ENCODE measurements around the gene PSTPIP1.

DNA sequence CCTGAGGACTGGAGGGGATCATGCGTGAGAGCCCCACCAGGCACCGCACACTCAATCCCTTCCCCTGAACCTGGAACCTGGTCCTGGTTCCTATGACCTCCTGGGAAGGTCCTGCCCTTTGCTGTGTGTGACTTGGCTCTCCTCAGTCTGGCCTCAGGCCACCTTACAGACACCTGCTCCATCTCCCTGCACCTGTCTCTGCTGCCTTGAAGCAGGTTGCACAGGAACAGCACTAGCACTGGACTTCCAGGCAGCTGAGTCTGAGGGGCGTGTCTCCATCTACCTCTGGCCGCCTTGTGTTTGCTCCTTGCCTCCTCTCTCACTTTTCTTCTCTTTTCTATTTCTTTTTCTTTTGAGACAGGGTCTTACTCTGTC lies 15.4 kb downstream of the PSTPIP1 start:
- TF ChIP-seq MYC (IDR thresholded peaks at IDR 0.05; ENCODE audit: insufficient read depth, insufficient read length, insufficient replicate concordance, low read length, severe bottlenecking): no peak
- no peak for TF ChIP-seq CHD2 (IDR thresholded peaks at IDR 0.05; ENCODE audit: borderline replicate concordance, low read depth, low read length)
- no peak for TF ChIP-seq CTCF (IDR thresholded peaks at IDR 0.05 in 2 of 3, conservative IDR thresholded peaks at IDR 0.05 in 1 of 3; ENCODE audit: control insufficient read depth in 2 of 3, extremely low read depth in 1 of 3, insufficient read depth in 1 of 3, low read depth in 3 of 3, low read length in 3 of 3)
- no peak for TF ChIP-seq ESRRA (IDR thresholded peaks at IDR 0.05; ENCODE audit: low read length)
- TF ChIP-seq SREBF2 (IDR thresholded peaks at IDR 0.05; ENCODE audit: low read length): no peak
- no peak for TF ChIP-seq NR2C1 (IDR thresholded peaks at IDR 0.05)
- no peak for TF ChIP-seq RCOR1 (conservative IDR thresholded peaks at IDR 0.05; ENCODE audit: low read depth, low read length)
- TF ChIP-seq, protein P1, sequence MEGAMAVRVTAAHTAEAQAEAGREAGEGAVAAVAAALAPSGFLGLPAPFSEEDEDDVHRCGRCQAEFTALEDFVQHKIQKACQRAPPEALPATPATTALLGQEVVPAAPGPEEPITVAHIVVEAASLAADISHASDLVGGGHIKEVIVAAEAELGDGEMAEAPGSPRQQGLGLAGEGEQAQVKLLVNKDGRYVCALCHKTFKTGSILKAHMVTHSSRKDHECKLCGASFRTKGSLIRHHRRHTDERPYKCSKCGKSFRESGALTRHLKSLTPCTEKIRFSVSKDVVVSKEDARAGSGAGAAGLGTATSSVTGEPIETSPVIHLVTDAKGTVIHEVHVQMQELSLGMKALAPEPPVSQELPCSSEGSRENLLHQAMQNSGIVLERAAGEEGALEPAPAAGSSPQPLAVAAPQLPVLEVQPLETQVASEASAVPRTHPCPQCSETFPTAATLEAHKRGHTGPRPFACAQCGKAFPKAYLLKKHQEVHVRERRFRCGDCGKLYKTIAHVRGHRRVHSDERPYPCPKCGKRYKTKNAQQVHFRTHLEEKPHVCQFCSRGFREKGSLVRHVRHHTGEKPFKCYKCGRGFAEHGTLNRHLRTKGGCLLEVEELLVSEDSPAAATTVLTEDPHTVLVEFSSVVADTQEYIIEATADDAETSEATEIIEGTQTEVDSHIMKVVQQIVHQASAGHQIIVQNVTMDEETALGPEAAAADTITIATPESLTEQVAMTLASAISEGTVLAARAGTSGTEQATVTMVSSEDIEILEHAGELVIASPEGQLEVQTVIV (IDR thresholded peaks at IDR 0.05; ENCODE audit: borderline replicate concordance, partially characterized antibody): no peak
- no peak for TF ChIP-seq RFX5 (IDR thresholded peaks at IDR 0.05; ENCODE audit: low read depth, low read length)
- TF ChIP-seq POLR2A (IDR thresholded peaks at IDR 0.05; ENCODE audit: low read depth, low read length): no peak
- no peak for TF ChIP-seq E2F4 (IDR thresholded peaks at IDR 0.05; ENCODE audit: low read depth, low read length)
- TF ChIP-seq MXI1 (IDR thresholded peaks at IDR 0.05; ENCODE audit: low read depth, low read length): no peak
- no peak for TF ChIP-seq SIN3A (IDR thresholded peaks at IDR 0.05; ENCODE audit: low read depth, low read length)
